Keratinocyte (primary cell): ENCODE data around the gene THSD7B. TPM values are rescaled to one million over a fixed set of nuclear protein-coding genes. Genes with fewer than 3 reads are reported as not detected.

Experiments
- DNase-seq: peaks from one replicate; pipeline ENCODE4 v3.0.0-alpha.2; 2011; ENCODE audit warnings: low read depth, missing footprints, low spot score
- FAIRE-seq: peaks from 2 replicates; lab custom pipeline; 2011; peaks lifted over from hg19 to GRCh38; lab: Jason Lieb, UNC
- H2AFZ ChIP-seq: 2 replicates; pipeline ENCODE4 v1.6.0; 2012; ENCODE audit warnings: low read length, control low read depth, inconsistent platforms; ENCODE audit not compliant: control insufficient read depth
- H3K27ac ChIP-seq: 2 replicates; pipeline ENCODE4 v1.5.1; 2011; ENCODE audit warnings: low read length; ENCODE audit not compliant: control insufficient read depth, insufficient read depth
- H3K27me3 ChIP-seq: 3 replicates; pipeline ENCODE4 v1.6.0; 2011; ENCODE audit warnings: low read length; ENCODE audit not compliant: control insufficient read depth, insufficient read depth; ENCODE audit errors: extremely low read depth
- H3K36me3 ChIP-seq, 2 experiments: 2 replicates in 1 of 2; 3 replicates in 1 of 2; pipeline ENCODE4 v1.5.1; 2011; ENCODE audit warnings: low read length in 2 of 2, mild to moderate bottlenecking in 1 of 2; ENCODE audit not compliant: control insufficient read depth in 2 of 2, insufficient read depth in 2 of 2; ENCODE audit errors: extremely low read depth in 1 of 2
- H3K4me1 ChIP-seq: 3 replicates; pipeline ENCODE4 v1.5.1; 2011; ENCODE audit warnings: low read length; ENCODE audit not compliant: control insufficient read depth, insufficient read depth; ENCODE audit errors: extremely low read depth
- H3K4me2 ChIP-seq: 3 replicates; pipeline ENCODE4 v1.6.0; 2011; ENCODE audit warnings: low read depth, low read length; ENCODE audit not compliant: control insufficient read depth, insufficient read depth; ENCODE audit errors: extremely low read depth
- H3K4me3 ChIP-seq, 3 experiments: fragments of 200-600 bp in 1 of 3; sonication (generic) in 1 of 3; 2 replicates in 2 of 3; 3 replicates in 1 of 3; pipeline ENCODE4 v1.5.1; 2011 to 2016; ENCODE audit warnings: low read length in 3 of 3, mild to moderate bottlenecking in 3 of 3, control low read depth in 2 of 3, inconsistent platforms in 1 of 3, low read depth in 1 of 3, mixed read lengths in 1 of 3, mixed run types in 1 of 3, moderate library complexity in 1 of 3; ENCODE audit not compliant: control insufficient read depth in 2 of 3, insufficient read depth in 2 of 3; ENCODE audit errors: extremely low read depth in 1 of 3
- H3K79me2 ChIP-seq: 2 replicates; pipeline ENCODE4 v1.6.0; 2012; ENCODE audit warnings: low read length; ENCODE audit not compliant: control insufficient read depth, insufficient read depth
- H3K9ac ChIP-seq: 3 replicates; pipeline ENCODE4 v1.6.0; 2011; ENCODE audit warnings: low read length; ENCODE audit not compliant: control insufficient read depth, insufficient read depth; ENCODE audit errors: extremely low read depth
- H3K9me1 ChIP-seq: 3 replicates; pipeline ENCODE4 v1.6.0; 2011; ENCODE audit warnings: low read length; ENCODE audit not compliant: control insufficient read depth, insufficient read depth; ENCODE audit errors: extremely low read depth
- H3K9me3 ChIP-seq: 2 replicates; pipeline ENCODE4 v1.5.1; 2012; ENCODE audit warnings: low read depth, low read length; ENCODE audit not compliant: control insufficient read depth
- H4K20me1 ChIP-seq: 3 replicates; pipeline ENCODE4 v1.6.0; 2011; ENCODE audit warnings: low read length; ENCODE audit not compliant: control insufficient read depth, insufficient read depth; ENCODE audit errors: extremely low read depth
- CTCF ChIP-seq, 3 experiments: IDR thresholded peaks in 1 of 3; conservative IDR thresholded peaks in 1 of 3; optimal IDR thresholded peaks in 1 of 3; 2 replicates in 2 of 3; 3 replicates in 1 of 3; pipeline versions ENCODE3 to v1.5.1; 2011; ENCODE audit warnings: low read length in 3 of 3, mild to moderate bottlenecking in 3 of 3, moderate library complexity in 2 of 3, control low read depth in 1 of 3, inconsistent platforms in 1 of 3; ENCODE audit not compliant: insufficient read depth in 2 of 3; ENCODE audit errors: extremely low read depth in 1 of 3
- EZH2 ChIP-seq: IDR thresholded peaks from one replicate; pipeline ENCODE4 v1.6.1; 2012; ENCODE audit warnings: inconsistent platforms, mild to moderate bottlenecking, low read length, moderate library complexity
- dilution Hi-C: fragments of 300-500 bp; cut with MboI; formaldehyde crosslinking; loops from one replicate; pipeline ENCODE4 v1.7.0; 2020; ENCODE audit warnings: low sequenced_read_pairs; ENCODE audit not compliant: extremely low pct_ligation_motif_present
- polyA plus RNA-seq, 5 experiments: library from polyadenylated mRNA; depleted of rRNA in 3 of 5; stranded (reverse) in 3 of 5; stranded (forward) in 1 of 5; unstranded in 1 of 5; fragments of >200 nt; gene quantifications; 1 replicate in 1 of 5; 2 replicates in 3 of 5; 3 replicates in 1 of 5; pipeline versions ENCODE4 v1.2.1 to v1.2.3, GENCODE V29; 2011 to 2012; ENCODE audit warnings: missing spikeins in 2 of 5, low read depth in 1 of 5, low replicate concordance in 1 of 5

The THSD7B gene
- polyA plus RNA-seq, 1 donor (not counting 4 experiments of a cell fraction or from before 2014, with no cell fraction given), result 0.04 TPM

- H3K4me3 ChIP-seq, result no peak overlapping the region
- no peaks in the 10 kb centered on the region for H3K9me3 ChIP-seq
- no peaks in the 10 kb centered on the region for H3K9me1 ChIP-seq
- dilution Hi-C loops, result no loop called here
- no peak for FAIRE-seq
- H3K79me2 ChIP-seq, result no peaks in the 10 kb centered on the region
- H3K4me1 ChIP-seq, result no peaks in the 10 kb centered on the region
- H3K27ac ChIP-seq, result no peak overlapping the region
- H3K9ac ChIP-seq, result no peak overlapping the region
- DNase-seq, result no peak
- TF ChIP-seq EZH2, result no peak
- H3K36me3 ChIP-seq, result no peaks in the 10 kb centered on the region
- H4K20me1 ChIP-seq, result no peaks in the 10 kb centered on the region
- H3K27me3 ChIP-seq, result no peaks in the 10 kb centered on the region
- H3K4me2 ChIP-seq, result no peak overlapping the region
- no peak overlapping the region for H2AFZ ChIP-seq
Measured at GRCh38 chr2:137381731-137382130, 616.4 kb downstream of the THSD7B start.

DNA sequence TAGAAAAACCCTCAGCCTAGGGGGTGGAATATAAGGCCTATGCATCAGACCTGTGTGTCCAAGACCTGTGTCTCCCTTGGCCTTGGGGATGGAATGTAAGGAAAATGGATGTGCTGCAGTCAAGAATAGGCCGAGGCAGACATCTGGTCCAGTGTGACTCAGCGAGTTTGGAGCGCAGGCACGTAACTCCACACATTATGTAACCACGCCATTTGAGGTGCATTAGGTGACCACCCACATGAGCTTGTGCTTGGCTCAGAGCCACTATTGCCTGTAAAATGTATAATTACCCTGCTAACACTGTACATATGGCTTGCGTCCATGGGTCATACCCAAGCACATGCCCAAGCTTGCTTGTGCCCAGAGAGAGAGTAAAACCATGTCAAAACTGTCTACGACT lies 618.0 kb downstream of the THSD7B start:
- no peak overlapping the region for H3K4me3 ChIP-seq
- H3K36me3 ChIP-seq, result no peaks in the 10 kb centered on the region
- no peaks in the 10 kb centered on the region for H3K9me1 ChIP-seq
- no peak overlapping the region for H3K9ac ChIP-seq
- no peaks in the 10 kb centered on the region for H4K20me1 ChIP-seq
- H3K27me3 ChIP-seq, result no peaks in the 10 kb centered on the region
- no peaks in the 10 kb centered on the region for H3K4me1 ChIP-seq
- DNase-seq (no peak), FAIRE-seq (no peak)
- H3K79me2 ChIP-seq, result no peaks in the 10 kb centered on the region
- no peak for TF ChIP-seq CTCF (optimal IDR thresholded peaks at IDR 0.05 in 1 of 3, IDR thresholded peaks at IDR 0.05 in 1 of 3, conservative IDR thresholded peaks at IDR 0.05 in 1 of 3; ENCODE audit: extremely low read depth in 1 of 3, insufficient read depth in 2 of 3, low read length in 3 of 3)
- no peak for TF ChIP-seq EZH2
- H3K27ac ChIP-seq, result no peak overlapping the region
- dilution Hi-C loops, result no loop called here
- no peak overlapping the region for H3K4me2 ChIP-seq
- no peak overlapping the region for H2AFZ ChIP-seq
- H3K9me3 ChIP-seq, result no peaks in the 10 kb centered on the region

DNA sequence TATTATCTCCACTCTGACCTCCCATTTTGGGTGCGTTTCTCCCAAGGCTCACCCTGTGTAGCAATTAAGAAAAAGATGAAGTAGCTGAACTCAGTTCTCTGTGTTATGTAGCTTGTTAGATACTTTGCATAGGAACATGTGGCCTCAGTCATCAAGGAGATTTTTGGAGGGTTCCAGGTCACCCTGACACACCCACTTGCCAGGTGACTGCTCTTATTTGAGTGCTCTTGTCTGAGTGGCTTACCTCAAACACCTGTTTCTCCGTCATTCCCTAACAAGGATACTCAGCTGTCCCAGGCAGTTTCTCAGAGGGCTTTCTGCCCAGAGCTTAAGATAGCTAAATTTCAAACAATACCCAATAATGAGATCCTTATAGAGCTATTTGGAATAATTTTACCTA lies 621.7 kb downstream of the THSD7B start:
- dilution Hi-C loops, result no loop called here
- DNase-seq (no peak), FAIRE-seq (no peak)
- no peaks in the 10 kb centered on the region for H3K36me3 ChIP-seq
- H3K9ac ChIP-seq, result no peak overlapping the region
- TF ChIP-seq EZH2 (no peak), CTCF (optimal IDR thresholded peaks at IDR 0.05 in 1 of 3, IDR thresholded peaks at IDR 0.05 in 1 of 3, conservative IDR thresholded peaks at IDR 0.05 in 1 of 3; ENCODE audit: extremely low read depth in 1 of 3, insufficient read depth in 2 of 3, low read length in 3 of 3) (no peak)
- no peaks in the 10 kb centered on the region for H3K9me3 ChIP-seq
- H3K4me1 ChIP-seq, result no peaks in the 10 kb centered on the region
- no peak overlapping the region for H2AFZ ChIP-seq
- H3K9me1 ChIP-seq, result no peaks in the 10 kb centered on the region
- H3K4me3 ChIP-seq, result no peak overlapping the region
- no peaks in the 10 kb centered on the region for H4K20me1 ChIP-seq
- no peaks in the 10 kb centered on the region for H3K79me2 ChIP-seq
- no peak overlapping the region for H3K27ac ChIP-seq
- H3K27me3 ChIP-seq, result no peaks in the 10 kb centered on the region
- no peak overlapping the region for H3K4me2 ChIP-seq
